ENCODE results near the gene ATF2.
A peak's percentile ranks its signal among the peaks of the same experiment; 100 is the strongest.

The ATF2 gene

DNA sequence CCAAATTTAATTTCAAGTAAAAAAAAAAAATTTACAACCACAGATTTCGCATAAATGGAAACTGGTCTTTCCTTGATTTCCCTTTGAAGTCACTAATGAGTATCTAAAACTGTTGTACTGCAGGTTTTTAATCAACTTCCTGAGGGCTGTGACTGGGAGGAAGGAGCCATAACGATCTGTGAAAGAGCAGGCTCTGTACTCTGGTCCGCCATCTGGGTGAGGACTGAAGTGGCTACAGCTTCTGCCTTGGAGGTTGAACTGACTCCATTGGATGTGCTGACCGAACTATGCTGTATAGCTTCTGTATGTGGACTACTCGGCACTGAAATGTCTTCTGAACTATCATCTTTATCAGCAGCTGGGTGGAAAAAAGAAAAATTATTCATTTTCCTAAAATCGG, 93.5 kb downstream of the ATF2 start:
- no peak overlapping the region for H3K4me3 ChIP-seq (ENCODE audit: low read length)
- no peak overlapping the region for H3K27ac ChIP-seq (ENCODE audit: low read length)
- 0 out of 2 replicates have a peak, but pooled peaks cover 3% of the 10 kb centered on the region for H3K9me3 ChIP-seq (ENCODE audit: insufficient read depth, low read depth, low read length)
- no peaks in the 10 kb centered on the region for H3K27me3 ChIP-seq (ENCODE audit: insufficient read depth, low read length)
- H3K36me3 ChIP-seq (ENCODE audit: insufficient read depth, low read depth, low read length) = peaks cover 51% of the 10 kb centered on the region
- H3K4me1 ChIP-seq (ENCODE audit: insufficient read depth, low read length) = no peaks in the 10 kb centered on the region
- H3K9ac ChIP-seq (ENCODE audit: low read depth, low read length) = no peak overlapping the region

DNA sequence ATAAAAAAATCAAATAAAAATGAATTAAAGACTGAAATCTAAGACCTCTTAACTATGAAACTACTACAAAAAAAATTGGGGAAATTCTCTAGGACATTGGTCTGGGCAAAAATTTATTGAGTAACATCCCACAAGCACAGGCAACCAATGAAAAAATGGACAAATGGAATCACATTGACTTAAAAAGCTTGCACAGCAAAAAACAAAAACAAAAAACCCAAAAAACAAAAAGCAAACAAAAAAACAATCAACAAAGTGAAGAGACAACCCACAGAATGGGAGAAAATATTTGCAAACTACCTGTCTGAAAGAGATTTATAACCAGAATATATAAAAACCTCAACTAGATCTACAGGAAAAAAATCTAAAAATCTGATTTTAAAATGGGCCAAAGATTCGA, 99.5 kb downstream of the ATF2 start:
- Histone ChIP-seq H3K9ac (ENCODE audit: low read depth, low read length) (no peak overlapping the region), H3K4me3 (ENCODE audit: low read length) (no peak overlapping the region), H3K9me3 (ENCODE audit: insufficient read depth, low read depth, low read length) (no peaks in the 10 kb centered on the region), H3K27me3 (ENCODE audit: insufficient read depth, low read length) (no peaks in the 10 kb centered on the region), H3K36me3 (ENCODE audit: insufficient read depth, low read depth, low read length) (peaks cover 14% of the 10 kb centered on the region; the same call in 1 of the 2 replicates), H3K27ac (ENCODE audit: low read length) (no peak overlapping the region), H3K4me1 (ENCODE audit: insufficient read depth, low read length) (no peaks in the 10 kb centered on the region)

DNA sequence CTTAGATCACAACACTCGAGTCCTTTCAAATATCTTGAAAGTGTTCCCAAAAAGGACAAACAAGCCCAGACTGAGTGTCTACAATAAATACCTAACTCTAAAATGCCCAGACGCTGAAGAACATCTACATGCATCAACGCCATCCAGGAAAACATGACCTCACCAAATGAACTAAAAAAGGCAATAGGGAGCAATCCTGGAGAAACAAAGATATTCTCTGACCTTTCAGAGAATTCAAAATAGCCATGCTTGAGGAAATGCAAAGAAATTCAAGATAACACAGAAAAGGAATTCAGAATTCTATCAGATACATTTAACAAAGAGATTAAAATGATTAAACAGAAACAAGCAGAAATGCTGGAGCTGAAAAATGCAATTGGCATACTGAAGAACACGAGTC, 101.6 kb downstream of the ATF2 start:
- no peak overlapping the region for H3K27ac ChIP-seq (ENCODE audit: low read length)
- no peaks in the 10 kb centered on the region for H3K9me3 ChIP-seq (ENCODE audit: insufficient read depth, low read depth, low read length)
- H3K4me1 ChIP-seq (ENCODE audit: insufficient read depth, low read length) = no peaks in the 10 kb centered on the region
- no peaks in the 10 kb centered on the region for H3K27me3 ChIP-seq (ENCODE audit: insufficient read depth, low read length)
- H3K36me3 ChIP-seq (ENCODE audit: insufficient read depth, low read depth, low read length) = peaks cover 10% of the 10 kb centered on the region; the same call in 1 of the 2 replicates
- H3K4me3 ChIP-seq (ENCODE audit: low read length) = no peak overlapping the region
- H3K9ac ChIP-seq (ENCODE audit: low read depth, low read length) = no peak overlapping the region

DNA sequence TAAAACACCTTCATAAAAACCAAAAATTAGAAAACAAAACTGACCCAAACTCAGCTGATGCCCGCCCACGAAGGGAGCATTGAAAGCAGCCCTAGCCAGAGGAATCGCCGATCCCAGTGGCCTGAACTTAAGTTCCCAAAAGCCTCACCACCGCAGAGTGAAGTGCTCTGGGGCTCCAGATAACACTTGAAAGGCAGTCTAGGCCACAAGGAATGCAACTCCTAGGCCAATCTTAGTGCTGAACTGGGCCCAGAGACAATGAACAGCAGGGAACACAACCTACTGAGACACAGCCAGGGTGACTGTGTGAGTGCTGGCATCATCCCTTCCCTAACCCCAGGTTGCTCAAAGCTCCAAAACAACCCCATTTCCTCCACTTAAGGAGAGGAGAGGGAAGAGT, 103.2 kb downstream of the ATF2 start:
- H3K27me3 ChIP-seq (ENCODE audit: insufficient read depth, low read length) = no peaks in the 10 kb centered on the region
- peaks cover 10% of the 10 kb centered on the region; the same call in 1 of the 2 replicates for H3K36me3 ChIP-seq (ENCODE audit: insufficient read depth, low read depth, low read length)
- no peak overlapping the region for H3K27ac ChIP-seq (ENCODE audit: low read length)
- H3K9ac ChIP-seq (ENCODE audit: low read depth, low read length) = no peak overlapping the region
- H3K4me3 ChIP-seq (ENCODE audit: low read length) = no peak overlapping the region
- no peaks in the 10 kb centered on the region for H3K4me1 ChIP-seq (ENCODE audit: insufficient read depth, low read length)
- no peaks in the 10 kb centered on the region for H3K9me3 ChIP-seq (ENCODE audit: insufficient read depth, low read depth, low read length)

DNA sequence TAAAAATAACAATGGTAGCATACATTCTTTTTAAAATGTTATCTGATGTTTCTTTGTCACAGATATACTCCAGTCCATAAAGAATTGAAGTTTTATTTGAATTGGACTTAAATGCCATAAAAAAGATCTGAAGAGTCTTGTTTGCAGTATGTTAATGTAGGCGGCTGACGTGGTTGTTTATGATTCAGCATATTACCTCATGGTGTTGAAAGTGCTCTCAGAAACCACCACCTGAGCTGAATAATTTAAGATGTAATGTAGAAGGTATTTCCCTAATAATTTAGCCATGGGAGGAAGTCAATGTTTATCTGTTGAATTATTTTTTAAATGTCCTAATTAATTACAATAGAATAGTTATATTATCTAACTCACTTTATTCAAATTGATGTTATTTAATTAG, 104.3 kb downstream of the ATF2 start:
- Histone ChIP-seq H3K9me3 (ENCODE audit: insufficient read depth, low read depth, low read length) (no peaks in the 10 kb centered on the region), H3K9ac (ENCODE audit: low read depth, low read length) (no peak overlapping the region), H3K36me3 (ENCODE audit: insufficient read depth, low read depth, low read length) (peaks cover 10% of the 10 kb centered on the region; the same call in 1 of the 2 replicates), H3K27ac (ENCODE audit: low read length) (no peak overlapping the region), H3K4me3 (ENCODE audit: low read length) (no peak overlapping the region), H3K27me3 (ENCODE audit: insufficient read depth, low read length) (no peaks in the 10 kb centered on the region), H3K4me1 (ENCODE audit: insufficient read depth, low read length) (no peaks in the 10 kb centered on the region)

DNA sequence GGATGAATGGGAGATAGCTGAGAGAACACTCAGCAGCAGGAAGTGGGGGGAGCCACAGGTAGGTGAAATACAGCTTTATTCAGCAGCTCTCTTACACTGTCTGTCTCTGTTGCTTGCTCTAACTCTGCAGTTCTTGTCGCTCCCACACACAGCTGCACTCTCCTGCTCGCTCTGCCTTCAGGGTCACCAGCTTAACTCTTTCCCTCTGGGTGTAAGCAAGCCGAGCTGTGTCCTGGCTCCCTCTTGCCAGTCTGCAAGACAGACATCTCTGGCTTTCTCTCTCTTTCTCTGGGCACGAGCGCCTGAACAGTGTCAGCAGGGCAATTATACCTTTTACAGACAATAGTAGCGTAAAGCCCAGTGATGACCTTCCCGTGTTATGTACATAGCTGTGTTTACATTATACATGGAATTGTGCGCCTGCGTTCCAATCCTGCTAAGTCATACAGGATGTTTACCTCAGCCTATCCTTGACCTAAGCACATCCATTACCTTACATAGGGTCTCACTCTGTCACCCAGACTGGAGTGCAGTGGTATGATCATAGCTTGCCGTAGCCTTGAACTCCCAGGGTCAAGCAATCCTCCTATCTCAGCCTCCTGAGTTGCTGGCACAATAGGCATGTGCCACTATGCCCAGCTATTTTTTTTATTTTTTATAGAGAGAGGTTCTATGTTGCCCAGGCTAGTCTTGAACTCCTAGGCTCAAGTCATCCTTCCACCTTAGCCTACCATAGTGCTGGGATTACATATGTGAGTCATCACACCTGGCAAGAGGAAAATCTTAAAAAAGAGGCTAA, 105.0 kb downstream of the ATF2 start:
- H3K36me3 ChIP-seq (ENCODE audit: insufficient read depth, low read depth, low read length) = peaks cover 10% of the 10 kb centered on the region; the same call in 1 of the 2 replicates
- no peaks in the 10 kb centered on the region for H3K9me3 ChIP-seq (ENCODE audit: insufficient read depth, low read depth, low read length)
- no peaks in the 10 kb centered on the region for H3K27me3 ChIP-seq (ENCODE audit: insufficient read depth, low read length)
- H3K27ac ChIP-seq (ENCODE audit: low read length) = no peak overlapping the region
- H3K4me1 ChIP-seq (ENCODE audit: insufficient read depth, low read length) = peaks cover 6% of the 10 kb centered on the region; the same call in 1 of the 2 replicates
- no peak overlapping the region for H3K9ac ChIP-seq (ENCODE audit: low read depth, low read length)
- H3K4me3 ChIP-seq (ENCODE audit: low read length) = no peak overlapping the region

DNA sequence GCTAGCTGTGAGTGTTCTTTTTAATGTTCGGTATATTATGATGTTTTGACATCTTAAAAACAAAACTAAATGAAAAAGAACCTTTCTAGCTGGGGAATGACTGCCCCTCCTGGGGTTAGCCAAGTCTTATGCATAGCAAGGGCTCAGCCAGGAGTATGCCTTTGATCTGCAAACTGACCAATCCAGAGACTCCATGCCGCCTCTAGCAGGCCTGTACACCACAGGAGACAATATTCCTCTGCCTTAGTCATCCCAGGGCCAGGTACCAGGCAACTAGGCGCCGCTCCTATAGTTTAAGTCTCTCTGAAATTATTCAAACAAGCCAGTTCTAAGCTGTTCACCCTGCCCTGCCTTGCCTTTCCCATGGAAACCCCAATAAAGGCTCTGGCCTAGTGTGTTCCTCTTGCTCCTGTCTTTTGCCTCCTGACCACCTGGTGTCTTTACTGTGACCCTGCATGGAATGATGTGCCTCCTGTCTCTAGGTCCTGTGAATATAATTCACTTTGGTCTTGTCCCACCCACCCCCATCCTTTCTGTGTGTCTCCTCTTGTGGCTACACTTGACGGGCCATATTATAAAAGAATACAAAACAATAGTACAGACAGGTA, 110.8 kb downstream of the ATF2 start:
- H3K4me3 ChIP-seq (ENCODE audit: low read length) = peak overlapping the region; percentile 38; the same call in 1 of the 2 replicates
- no peaks in the 10 kb centered on the region for H3K36me3 ChIP-seq (ENCODE audit: insufficient read depth, low read depth, low read length)
- no peaks in the 10 kb centered on the region for H3K9me3 ChIP-seq (ENCODE audit: insufficient read depth, low read depth, low read length)
- H3K4me1 ChIP-seq (ENCODE audit: insufficient read depth, low read length) = peaks cover 16% of the 10 kb centered on the region
- no peak overlapping the region for H3K9ac ChIP-seq (ENCODE audit: low read depth, low read length)
- H3K27ac ChIP-seq (ENCODE audit: low read length) = no peak overlapping the region
- no peaks in the 10 kb centered on the region for H3K27me3 ChIP-seq (ENCODE audit: insufficient read depth, low read length)

DNA sequence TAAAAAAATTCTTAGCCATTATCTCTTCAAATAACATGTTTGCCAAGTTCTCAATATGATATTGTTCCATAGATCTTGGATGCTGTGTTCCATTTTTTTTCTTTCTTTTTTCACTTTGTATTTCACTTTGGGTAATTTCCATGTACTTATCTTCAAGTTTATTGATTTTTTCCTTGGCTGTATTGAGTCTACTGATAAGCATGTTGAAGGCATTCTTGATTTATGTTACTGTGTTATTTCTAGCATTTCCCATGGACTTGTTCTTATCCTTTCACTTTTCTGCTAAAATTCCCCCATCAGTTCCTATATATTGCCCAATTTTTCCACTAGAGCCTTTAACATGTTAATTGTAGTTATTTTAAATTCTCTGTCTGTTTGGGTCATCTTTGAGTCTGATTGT, 112.0 kb downstream of the ATF2 start:
- Histone ChIP-seq H3K9me3 (ENCODE audit: insufficient read depth, low read depth, low read length) (no peaks in the 10 kb centered on the region), H3K4me1 (ENCODE audit: insufficient read depth, low read length) (peaks cover 16% of the 10 kb centered on the region), H3K27me3 (ENCODE audit: insufficient read depth, low read length) (no peaks in the 10 kb centered on the region)

DNA sequence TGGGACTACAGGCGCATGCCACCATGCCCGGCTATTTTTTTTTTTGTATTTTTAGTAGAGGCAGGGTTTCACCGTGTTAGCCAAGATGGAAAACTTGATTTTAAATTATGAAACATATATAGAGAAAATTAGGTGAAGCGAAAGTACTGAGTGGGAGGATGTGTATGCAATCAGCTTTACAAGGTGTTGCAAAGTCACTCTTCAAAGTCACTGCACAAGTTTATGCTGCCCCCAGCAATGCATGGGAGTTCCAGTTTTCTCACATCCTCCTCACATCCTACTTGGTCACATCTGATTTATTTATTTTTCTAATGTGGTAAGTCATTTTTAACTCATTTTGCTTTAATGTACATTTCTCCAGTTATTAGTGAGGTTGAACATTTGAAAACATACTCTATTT, 113.7 kb downstream of the ATF2 start:
- no peak overlapping the region for H3K27ac ChIP-seq (ENCODE audit: low read length)
- no peak overlapping the region for H3K9ac ChIP-seq (ENCODE audit: low read depth, low read length)
- H3K9me3 ChIP-seq (ENCODE audit: insufficient read depth, low read depth, low read length) = no peaks in the 10 kb centered on the region
- H3K36me3 ChIP-seq (ENCODE audit: insufficient read depth, low read depth, low read length) = no peaks in the 10 kb centered on the region
- H3K4me3 ChIP-seq (ENCODE audit: low read length) = no peak overlapping the region
- H3K4me1 ChIP-seq (ENCODE audit: insufficient read depth, low read length) = peaks cover 16% of the 10 kb centered on the region
- no peaks in the 10 kb centered on the region for H3K27me3 ChIP-seq (ENCODE audit: insufficient read depth, low read length)

More for the DNA sequence above, 112.0 kb downstream of the ATF2 start:
- Histone ChIP-seq H3K4me3 (ENCODE audit: low read length) (no peak overlapping the region), H3K36me3 (ENCODE audit: insufficient read depth, low read depth, low read length) (no peaks in the 10 kb centered on the region), H3K27ac (ENCODE audit: low read length) (no peak overlapping the region), H3K9ac (ENCODE audit: low read depth, low read length) (no peak overlapping the region)

DNA sequence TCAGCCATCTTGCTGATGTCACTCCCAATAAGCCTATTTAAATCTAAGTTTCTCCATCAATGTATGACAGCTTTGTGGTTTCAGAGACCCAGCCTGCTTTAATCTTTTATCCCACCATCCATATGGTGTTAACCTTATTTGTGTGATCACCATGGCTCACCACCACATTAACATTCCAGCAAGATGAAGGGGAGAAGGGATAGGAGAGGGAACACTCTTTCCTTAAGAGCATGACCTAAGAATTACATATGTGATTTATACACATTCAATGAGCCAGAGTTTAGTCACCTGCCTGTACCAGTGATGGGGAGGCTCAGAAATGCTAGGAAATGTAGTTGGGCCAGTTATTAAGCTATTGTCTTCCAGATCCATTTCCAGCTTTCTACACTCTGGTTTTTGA, 118.3 kb downstream of the ATF2 start:
- no peaks in the 10 kb centered on the region for H3K9me3 ChIP-seq (ENCODE audit: insufficient read depth, low read depth, low read length)

DNA sequence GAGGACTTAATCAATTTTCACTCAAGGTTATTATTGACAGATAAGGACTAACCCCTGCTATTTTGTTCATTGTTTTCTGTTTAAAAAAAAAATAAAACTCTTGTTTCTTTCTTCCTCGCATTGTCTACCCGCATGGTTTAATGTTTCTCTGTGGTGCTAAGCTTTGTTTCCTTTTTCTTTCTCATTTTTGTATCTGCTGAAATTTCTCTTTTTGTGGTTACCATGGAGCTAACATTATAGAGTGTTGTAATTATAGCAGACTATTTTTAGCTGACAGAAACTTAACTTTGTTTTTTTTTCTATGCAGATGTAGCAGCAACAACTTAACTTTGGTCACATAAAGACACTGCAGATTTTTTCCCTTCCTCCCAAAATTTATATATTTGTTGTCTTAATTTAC, 119.7 kb downstream of the ATF2 start:
- H3K4me3 ChIP-seq (ENCODE audit: low read length) = no peak overlapping the region
- no peak overlapping the region for H3K9ac ChIP-seq (ENCODE audit: low read depth, low read length)
- H3K27ac ChIP-seq (ENCODE audit: low read length) = no peak overlapping the region
- no peaks in the 10 kb centered on the region for H3K4me1 ChIP-seq (ENCODE audit: insufficient read depth, low read length)
- H3K27me3 ChIP-seq (ENCODE audit: insufficient read depth, low read length) = no peaks in the 10 kb centered on the region
- H3K36me3 ChIP-seq (ENCODE audit: insufficient read depth, low read depth, low read length) = no peaks in the 10 kb centered on the region
- no peaks in the 10 kb centered on the region for H3K9me3 ChIP-seq (ENCODE audit: insufficient read depth, low read depth, low read length)

More for the DNA sequence above, 118.3 kb downstream of the ATF2 start:
- no peak overlapping the region for H3K9ac ChIP-seq (ENCODE audit: low read depth, low read length)
- no peaks in the 10 kb centered on the region for H3K36me3 ChIP-seq (ENCODE audit: insufficient read depth, low read depth, low read length)
- H3K4me3 ChIP-seq (ENCODE audit: low read length) = no peak overlapping the region
- H3K27ac ChIP-seq (ENCODE audit: low read length) = no peak overlapping the region
- H3K27me3 ChIP-seq (ENCODE audit: insufficient read depth, low read length) = no peaks in the 10 kb centered on the region
- H3K4me1 ChIP-seq (ENCODE audit: insufficient read depth, low read length) = no peaks in the 10 kb centered on the region

DNA sequence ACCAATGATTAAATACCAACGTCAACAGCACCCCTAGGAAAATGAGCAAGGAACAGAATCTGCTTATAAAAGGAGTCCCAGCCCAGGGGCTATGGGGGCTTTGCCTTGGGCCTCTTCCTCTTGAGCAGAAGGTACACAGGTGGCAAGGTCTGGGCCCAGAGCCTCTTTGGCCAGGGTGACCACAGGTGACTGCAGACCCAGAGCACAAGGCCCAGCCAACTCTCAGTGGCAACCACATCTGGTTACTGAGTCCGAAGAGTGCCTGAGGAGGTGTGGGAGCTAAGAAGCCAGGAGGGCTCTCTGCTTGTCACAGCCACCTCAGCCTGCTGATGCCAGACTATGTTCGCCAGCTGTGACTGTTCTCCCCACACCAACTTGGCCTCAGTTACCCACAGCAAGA, 128.5 kb downstream of the ATF2 start:
- Histone ChIP-seq H3K36me3 (ENCODE audit: insufficient read depth, low read depth, low read length) (no peaks in the 10 kb centered on the region), H3K4me1 (ENCODE audit: insufficient read depth, low read length) (no peaks in the 10 kb centered on the region), H3K4me3 (ENCODE audit: low read length) (no peak overlapping the region), H3K27me3 (ENCODE audit: insufficient read depth, low read length) (no peaks in the 10 kb centered on the region), H3K27ac (ENCODE audit: low read length) (no peak overlapping the region), H3K9me3 (ENCODE audit: insufficient read depth, low read depth, low read length) (no peaks in the 10 kb centered on the region), H3K9ac (ENCODE audit: low read depth, low read length) (no peak overlapping the region)
